Fibroblast of lung (primary cell): ENCODE data around the gene BAAT.

Experiments used
- CTCF ChIP-seq, 2 donors: IDR thresholded peaks in 1 of 2; conservative IDR thresholded peaks in 1 of 2; 1 replicate in 1 of 2; 2 replicates in 1 of 2; pipeline ENCODE4 v1.5.1; 2011 to 2012; ENCODE audit warnings: low read length in 2 of 2, control low read depth in 1 of 2, inconsistent platforms in 1 of 2, low read depth in 1 of 2, mild to moderate bottlenecking in 1 of 2
- EZH2 ChIP-seq: IDR thresholded peaks from 2 replicates; pipeline ENCODE4 v1.5.1; 2012; ENCODE audit warnings: low read length, control low read depth, mild to moderate bottlenecking; ENCODE audit errors: missing control alignments

DNA sequence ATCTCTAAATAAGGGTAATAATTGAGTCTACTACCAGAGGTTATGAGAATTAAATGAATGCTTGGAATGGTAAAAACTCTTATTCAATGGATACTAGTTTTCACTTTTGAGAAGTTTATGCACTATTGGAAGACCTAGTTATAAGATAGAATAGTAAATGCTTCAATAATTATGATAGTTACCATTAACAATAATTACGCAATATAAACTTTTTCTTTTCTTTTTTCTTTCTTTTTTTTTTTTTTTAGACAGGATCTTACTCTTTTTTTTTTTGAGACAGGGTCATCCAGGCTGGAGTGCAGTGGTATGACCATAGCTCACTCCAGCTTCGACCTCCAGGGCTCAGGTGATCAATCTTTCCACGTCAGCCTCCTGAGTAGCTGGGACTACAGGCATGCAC is 44.1 kb upstream of the BAAT start:
- no peak for TF ChIP-seq CTCF (conservative IDR thresholded peaks at IDR 0.05 in 1 of 2, IDR thresholded peaks at IDR 0.05 in 1 of 2; ENCODE audit: low read depth in 1 of 2, low read length in 2 of 2)
- TF ChIP-seq EZH2, result no peak
